Activated CD4-positive, CD25-positive, alpha-beta regulatory T cell treated with anti-CD3 and anti-CD28 coated beads, Interleukin-2, amount 50 U/mL, for 72 hours (primary cell): ENCODE results near the gene PPP3CA.
"Not testable (repeated sequence)": the region's sequence is repeated elsewhere in the genome, so short reads cannot be mapped to it uniquely, and the experiment has no call there.

Experiments used
- DNase-seq: peaks from one replicate; pipeline ENCODE4 v3.0.0; 2021

The PPP3CA gene

GRCh38 chr4:101131058-101131457 lies 216.3 kb downstream of the PPP3CA start:
- DNase-seq: not testable (repeated sequence)

- not testable (repeated sequence) for DNase-seq
Observed at GRCh38 chr4:101128898-101129297, 218.4 kb downstream of the PPP3CA start.

DNA sequence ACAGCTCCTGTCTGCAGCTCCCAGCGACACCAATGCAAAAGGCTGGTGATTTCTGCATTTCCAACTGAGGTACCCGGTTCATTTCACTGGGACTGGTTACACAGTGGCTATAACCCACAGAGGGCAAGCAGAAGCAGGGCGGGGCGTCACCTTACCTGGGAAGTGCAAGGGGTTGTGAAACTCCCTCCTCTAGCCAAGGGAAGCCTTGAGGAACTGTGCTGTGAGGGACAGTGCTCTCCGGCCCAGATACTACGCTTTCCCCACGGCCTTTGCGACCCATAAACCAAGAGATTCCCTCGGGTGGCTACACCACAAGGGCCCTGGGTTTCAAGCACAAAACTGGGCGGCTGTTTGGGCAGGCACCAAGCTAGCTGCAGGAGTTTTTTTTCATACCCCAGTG lies 218.9 kb downstream of the PPP3CA start:
- no peak for DNase-seq

DNA sequence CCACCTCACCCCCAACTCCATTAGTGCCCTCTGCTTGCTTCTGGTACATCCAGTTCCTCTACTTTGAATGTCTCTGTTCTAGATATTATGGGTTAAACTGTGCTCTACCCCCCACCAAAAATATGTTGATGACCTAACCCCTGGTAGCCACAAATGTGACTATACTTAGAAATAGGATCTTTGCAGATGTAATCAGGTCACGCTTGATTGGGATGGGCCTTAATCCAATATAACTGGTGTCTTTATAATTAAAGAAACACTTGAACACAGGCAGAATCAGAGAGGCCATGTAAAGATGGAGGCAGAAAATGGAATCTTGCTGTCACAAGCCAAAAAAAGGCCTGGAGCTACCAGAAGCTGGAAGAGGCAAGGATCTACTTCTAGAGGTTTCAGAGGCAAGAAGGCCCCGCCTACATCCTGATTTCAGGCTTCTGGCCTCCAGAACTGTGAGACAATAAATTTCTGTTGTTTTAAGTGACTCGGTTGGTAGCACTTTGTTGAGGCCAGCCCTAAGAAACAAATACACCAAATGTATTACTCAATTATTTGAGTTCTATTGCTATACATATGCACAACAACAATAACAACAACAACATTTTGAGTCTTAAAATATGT lies 220.0 kb downstream of the PPP3CA start:
- no peak for DNase-seq

GRCh38 chr4:101126059-101126458 lies 221.3 kb downstream of the PPP3CA start:
- DNase-seq: no peak

GRCh38 chr4:101125045-101125942 lies 222.0 kb downstream of the PPP3CA start:
- no peak for DNase-seq

DNA sequence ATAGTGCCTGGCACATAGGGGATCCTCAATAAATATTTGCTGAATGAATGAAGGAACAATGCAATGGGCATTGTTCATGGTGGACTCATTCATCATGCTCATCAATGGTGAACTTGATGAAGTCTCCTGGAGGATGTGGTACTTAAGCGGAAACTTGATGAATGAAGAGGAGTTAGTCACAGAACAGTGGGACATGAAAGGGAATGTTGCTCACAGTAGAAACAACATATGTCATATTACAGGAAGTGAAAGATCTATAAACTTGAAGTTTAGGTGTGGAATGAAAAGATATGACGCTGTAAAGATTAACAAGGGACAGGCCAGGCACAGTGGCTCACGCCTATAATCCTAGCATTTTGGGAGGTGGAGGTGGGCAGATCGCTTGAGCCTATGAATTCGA lies 224.1 kb downstream of the PPP3CA start:
- DNase-seq: no peak

- DNase-seq: no peak
Observed at GRCh38 chr4:101122019-101122418, 225.3 kb downstream of the PPP3CA start.

DNA sequence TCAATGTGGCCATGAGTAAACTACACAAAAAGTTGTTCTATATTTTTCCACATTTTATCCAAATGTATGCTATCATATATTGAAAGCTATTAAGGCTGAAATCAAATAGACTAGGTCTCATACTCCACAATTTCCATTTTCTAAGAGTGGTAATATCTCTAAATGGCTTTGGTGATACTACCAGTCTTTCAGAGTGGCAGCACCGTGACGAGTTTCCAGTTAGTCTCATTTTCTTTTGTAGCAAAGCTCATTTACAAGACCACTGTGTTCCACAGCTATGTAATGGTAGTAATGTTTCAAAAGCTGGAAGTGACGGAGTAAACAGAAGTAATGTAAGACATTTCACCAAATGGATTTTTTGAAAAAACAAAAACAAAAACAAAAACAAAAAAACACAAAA lies 228.2 kb downstream of the PPP3CA start:
- DNase-seq: no peak

GRCh38 chr4:101118617-101119016 lies 228.7 kb downstream of the PPP3CA start:
- DNase-seq: no peak

DNA sequence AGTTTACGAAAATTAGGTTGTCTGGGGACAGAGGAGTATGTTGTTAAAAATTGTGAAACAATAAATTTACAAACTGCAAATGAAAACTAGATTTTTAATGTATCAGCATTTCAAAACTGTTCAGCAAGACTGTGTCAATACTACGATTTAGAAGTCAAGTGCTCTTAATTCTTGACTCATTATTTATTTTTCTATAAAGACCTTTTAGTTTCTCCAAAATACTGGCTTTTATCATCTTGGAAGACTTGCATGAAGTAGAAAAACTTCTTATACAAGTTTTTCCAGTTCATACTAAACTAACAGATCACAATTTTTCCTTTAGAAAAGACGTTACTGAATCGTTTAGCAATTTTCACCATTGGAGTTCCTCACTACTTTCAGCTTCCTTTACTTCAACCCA lies 231.4 kb downstream of the PPP3CA start:
- no peak for DNase-seq

DNA sequence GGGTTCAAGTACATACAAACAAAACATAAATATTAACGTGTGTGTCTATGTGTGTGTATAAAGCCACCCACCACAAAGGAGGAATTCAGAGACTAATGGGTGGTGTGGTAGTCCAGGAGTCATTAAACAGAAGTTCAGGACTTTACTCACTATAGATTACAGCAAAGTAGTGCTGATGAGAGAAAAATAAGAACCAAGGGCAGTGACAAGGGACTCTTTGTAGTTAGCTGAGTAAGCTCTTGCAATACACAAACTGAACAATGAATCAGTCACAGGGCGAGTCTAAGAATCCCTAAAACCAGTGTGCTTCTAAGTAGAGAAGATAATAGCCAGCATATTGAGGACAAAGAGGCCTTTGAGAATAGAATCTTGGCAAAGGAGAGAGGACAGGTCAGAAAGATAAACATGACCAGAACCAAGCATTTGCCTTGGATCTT lies 232.4 kb downstream of the PPP3CA start:
- no peak for DNase-seq

GRCh38 chr4:101104312-101105052 lies 242.8 kb downstream of the PPP3CA start:
- no peak for DNase-seq

DNA sequence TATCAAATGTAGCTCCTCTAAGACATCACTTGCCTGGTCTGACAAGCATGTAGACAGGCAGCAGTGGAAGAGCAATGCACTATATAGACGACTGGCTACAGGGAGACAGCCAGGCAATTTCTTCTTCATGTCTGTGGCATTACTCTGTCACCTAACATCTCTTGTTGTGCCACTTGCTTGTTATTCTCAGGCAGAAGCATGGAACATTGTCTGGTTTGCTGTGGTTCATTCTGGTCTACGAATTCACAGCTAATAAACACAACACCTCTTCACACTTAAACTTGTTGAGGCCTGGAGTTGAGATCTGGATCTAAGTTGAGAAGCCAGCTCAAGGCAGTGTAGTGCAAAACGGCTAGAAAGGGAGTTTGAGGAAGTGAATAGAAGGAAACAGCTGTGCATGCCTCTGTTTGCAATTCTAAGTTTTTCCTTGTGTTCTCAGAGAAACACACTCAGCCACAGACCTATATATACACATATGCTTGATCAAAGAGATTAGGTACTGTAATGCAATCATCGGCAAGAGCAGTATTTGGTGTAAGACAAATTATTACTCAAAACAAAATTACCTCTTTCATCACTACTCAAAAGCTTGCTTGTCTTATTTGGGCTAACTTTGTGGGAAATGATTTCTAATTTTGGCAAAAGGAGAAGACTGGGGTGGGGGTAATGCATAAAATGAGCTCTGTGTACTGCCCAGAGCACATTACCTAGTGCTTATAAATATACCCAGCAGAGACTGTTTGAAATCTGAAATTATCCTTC lies 243.8 kb downstream of the PPP3CA start:
- DNase-seq: no peak

DNA sequence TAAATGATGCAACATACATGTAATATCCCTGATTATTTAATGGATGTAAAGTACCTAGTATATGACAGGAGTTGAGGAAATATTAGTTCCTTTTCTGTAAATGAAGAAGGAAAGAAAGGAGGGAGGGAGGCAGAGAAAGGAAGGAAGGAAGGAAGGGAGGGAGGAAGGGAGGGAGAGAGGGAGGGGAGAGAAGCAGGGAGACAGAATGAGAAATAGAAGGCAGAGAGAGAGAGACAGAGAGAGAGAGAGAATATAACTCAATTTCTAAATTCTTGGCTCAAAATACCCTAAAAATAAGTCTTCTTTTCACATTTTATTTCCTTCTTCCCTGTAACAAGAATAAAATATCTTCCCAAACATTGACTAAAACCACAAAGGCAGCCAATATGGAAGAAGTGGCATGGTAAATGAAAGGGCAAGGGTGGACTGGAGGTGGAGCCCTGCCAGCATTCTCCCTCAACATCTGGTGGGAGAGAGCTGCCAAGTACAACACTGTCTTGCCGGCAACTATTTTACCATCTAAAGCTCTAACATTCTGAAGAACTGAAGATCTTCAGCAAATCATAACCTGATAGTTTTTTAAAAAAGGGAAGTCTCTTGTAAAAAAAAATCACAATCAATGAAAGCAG lies 245.1 kb downstream of the PPP3CA start:
- DNase-seq: no peak

GRCh38 chr4:101101072-101101471 lies 246.3 kb downstream of the PPP3CA start:
- DNase-seq: no peak

DNA sequence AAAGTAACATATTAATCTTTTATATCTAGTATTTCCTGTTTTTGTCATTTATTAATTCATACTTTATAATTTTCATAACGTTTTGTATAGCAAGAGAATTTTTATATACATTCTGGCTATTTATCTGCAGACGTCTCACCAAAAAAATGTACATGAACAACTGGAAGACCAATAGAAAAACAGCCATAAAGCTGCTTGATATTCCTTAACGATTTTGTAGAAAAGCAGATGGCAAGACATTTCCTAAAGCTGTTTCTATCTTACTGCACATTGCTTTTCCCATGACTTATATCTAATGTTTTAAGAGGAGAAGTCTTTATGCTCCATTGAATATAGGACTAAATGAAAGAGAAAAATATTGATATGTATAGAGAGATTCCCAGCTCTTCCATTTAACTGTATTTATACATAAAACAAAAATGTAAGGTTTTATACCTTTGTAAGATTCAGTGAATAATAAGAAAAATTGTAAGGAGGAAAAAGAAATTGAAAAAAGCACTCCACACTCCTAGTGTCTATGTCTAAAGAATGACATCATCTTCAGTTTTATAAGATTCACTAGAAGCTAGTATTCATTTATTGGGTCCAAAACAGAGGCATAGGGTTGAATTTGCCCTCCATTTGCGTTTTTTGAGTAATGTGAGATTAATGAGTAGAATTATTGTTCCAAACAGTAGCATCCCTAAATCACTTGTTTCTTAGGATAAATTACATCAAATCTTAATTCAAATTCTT lies 248.5 kb downstream of the PPP3CA start:
- no peak for DNase-seq

DNA sequence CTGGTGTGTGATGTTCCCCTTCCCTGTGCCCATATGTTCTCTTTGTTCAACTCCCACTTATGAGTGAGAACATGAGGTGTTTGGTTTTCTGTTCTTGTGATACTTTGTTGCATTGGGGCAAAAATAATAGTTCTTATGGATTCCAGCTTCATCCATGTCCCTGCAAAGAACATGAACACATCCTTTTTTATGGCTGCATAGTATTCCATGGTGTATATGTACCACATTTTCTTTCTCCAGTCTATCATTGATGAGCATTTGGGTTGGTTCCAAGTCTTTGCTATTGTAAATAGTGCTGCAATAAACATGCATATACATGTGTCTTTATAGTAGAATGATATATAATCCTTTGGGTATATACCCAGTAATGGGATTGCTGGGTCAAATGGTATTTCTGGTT lies 254.7 kb downstream of the PPP3CA start:
- DNase-seq: not testable (repeated sequence)

- DNase-seq: no peak
Observed at GRCh38 chr4:101089168-101089567, 258.2 kb downstream of the PPP3CA start.

- DNase-seq: no peak
Observed at GRCh38 chr4:101086801-101087586, 260.3 kb downstream of the PPP3CA start.

- no peak for DNase-seq
Observed at GRCh38 chr4:101083131-101083530, 264.2 kb downstream of the PPP3CA start.
